GM18867 (cell line): ENCODE data around the gene OR1J2.

Experiments used
- ATAC-seq: cut with Tn5 transposase; IDR thresholded peaks from one replicate; pipeline ENCODE4 v1.9.1; 2021; ENCODE audit warnings: mild to moderate bottlenecking, moderate library complexity; ENCODE audit not compliant: unreplicated experiment

The OR1J2 gene

DNA sequence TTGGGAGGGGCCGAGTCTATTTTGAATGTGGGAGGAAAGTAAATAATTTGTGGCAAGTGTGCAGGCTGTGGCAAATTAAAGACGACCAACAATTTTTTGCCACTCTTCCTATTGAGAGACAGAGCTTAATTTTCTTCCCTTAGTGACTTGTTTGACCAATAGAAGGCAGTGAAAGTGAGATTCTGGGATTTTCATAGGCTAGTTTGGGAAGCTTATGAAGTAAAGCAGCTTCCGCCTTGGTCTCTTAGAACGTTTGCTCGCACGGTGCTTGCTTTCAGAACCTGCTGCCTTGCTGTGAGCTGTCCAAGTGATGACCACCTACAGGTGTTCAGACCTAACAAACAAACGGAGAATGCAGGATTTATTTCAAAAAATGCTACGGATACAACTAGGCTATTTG is 35.6 kb downstream of the OR1J2 start:
- no peak for ATAC-seq

DNA sequence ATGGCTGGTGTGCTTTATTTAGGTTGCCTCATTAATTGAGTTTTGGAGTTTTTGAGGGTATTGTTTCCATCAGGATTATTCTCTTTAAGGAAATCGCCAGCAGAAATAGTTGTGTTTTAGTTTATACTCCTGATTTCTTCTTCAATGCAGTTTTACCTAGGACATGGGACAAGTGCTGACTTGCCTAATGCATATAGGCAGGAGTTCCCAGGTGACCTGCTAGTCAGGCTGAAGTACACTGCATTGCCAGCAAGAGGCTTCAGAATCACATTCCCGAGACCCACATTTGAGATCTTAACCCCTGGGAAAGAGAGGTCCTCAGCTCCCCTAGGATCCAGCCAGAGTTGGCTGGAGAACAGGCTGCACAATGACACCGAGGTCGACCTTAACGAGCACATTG is 40.8 kb downstream of the OR1J2 start:
- ATAC-seq, result no peak

DNA sequence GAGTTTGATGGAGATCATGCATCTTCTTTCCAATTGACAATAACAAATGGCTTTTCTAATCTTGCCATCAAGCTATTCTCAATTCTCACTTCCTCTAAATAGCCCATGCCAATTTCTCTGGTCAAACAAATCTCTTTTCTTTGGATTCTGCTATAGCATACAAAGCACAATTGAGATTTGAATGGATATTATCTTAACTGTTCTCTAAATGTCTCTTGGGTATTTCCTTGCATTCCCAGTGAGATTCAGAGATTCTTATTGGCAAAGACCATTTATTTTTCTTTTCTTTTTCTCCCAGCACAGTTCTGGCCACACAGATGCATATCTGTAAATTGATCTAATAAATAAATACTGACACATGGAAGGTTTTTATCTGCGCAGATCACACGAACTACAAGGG is 42.2 kb downstream of the OR1J2 start, which contains the start of gene OR1N2:
Gene OR1N2 (plus strand): TSS at position 301 of the 400 bp plus-strand sequence. CDS start 100 bp downstream, outside the sequence.
- no peak for ATAC-seq
